ENCODE measurements around the gene FZD2. TPM values are rescaled to one million over a fixed set of nuclear protein-coding genes. Genes with fewer than 3 reads are reported as not detected.

Gene FZD2
- total and polyA plus RNA-seq, 2 of the 8 experiments (the other 6 are each of a cell fraction or from before 2014, with no cell fraction given): 17.6 to 86.7 TPM

GRCh38 chr17:44555099-44555498 lies 2.2 kb upstream of the FZD2 start (continued):
- no peak for TF ChIP-seq POLR2A (IDR thresholded peaks at IDR 0.05; ENCODE audit: control extremely low read depth in 1 of 2, low read depth in 2 of 2, low read length in 2 of 2)

All from H1 (cell line).